ENCODE data around the gene FHIP1A. TPM values are rescaled to one million over a fixed set of nuclear protein-coding genes. Genes with fewer than 3 reads are reported as not detected.

The FHIP1A gene
- polyA plus RNA-seq, 3 donors, result 0.01 TPM; not detected in 2

DNA sequence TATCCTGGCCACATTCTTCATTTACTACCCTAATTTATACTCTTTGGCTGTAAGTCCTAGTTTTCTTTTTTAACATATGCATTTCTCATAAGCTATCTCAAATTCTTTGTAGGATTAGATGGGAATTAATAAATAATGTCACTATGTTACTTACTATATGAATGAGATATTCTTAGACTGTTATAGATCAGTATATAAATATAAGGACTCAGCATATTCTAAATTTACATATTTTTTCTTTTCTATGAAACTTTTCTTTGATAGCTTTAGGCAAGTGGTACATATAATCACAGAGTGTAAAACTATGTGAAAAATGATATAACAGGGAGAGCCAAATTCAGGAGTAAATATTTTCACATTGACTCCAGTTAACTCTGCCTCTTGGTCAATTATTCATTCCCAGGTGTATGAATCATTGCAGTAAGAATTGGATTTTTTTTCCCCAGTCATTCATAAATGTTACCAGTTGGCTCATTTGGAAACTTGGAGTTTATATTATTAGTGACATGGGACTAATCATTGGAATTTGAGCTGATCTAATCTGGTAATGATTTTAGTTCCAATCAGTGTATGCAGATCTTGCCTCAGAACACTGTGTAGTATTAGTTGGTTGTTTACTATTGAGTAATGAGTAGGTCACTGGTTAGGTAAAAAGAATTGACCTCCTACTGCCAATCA, 25.3 kb downstream of the FHIP1A start:
- TF ChIP-seq, protein P1, sequence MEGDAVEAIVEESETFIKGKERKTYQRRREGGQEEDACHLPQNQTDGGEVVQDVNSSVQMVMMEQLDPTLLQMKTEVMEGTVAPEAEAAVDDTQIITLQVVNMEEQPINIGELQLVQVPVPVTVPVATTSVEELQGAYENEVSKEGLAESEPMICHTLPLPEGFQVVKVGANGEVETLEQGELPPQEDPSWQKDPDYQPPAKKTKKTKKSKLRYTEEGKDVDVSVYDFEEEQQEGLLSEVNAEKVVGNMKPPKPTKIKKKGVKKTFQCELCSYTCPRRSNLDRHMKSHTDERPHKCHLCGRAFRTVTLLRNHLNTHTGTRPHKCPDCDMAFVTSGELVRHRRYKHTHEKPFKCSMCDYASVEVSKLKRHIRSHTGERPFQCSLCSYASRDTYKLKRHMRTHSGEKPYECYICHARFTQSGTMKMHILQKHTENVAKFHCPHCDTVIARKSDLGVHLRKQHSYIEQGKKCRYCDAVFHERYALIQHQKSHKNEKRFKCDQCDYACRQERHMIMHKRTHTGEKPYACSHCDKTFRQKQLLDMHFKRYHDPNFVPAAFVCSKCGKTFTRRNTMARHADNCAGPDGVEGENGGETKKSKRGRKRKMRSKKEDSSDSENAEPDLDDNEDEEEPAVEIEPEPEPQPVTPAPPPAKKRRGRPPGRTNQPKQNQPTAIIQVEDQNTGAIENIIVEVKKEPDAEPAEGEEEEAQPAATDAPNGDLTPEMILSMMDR (IDR thresholded peaks at IDR 0.05), result no peak
- Histone ChIP-seq H3K9ac (ENCODE audit: insufficient read depth, low read length, poor library complexity, severe bottlenecking) (no peak overlapping the region), H4K20me1 (ENCODE audit: insufficient read depth, low read length) (no peaks in the 10 kb centered on the region), H3K36me3 (replicated peaks in 1 of 2; ENCODE audit: control insufficient read depth in 1 of 2, insufficient read depth in 2 of 2, low read length in 2 of 2) (no peaks in the 10 kb centered on the region), H3K79me2 (ENCODE audit: insufficient read depth, low read length) (no peaks in the 10 kb centered on the region), H2AFZ (ENCODE audit: insufficient read depth, low read depth, low read length, poor library complexity, severe bottlenecking) (no peak overlapping the region), H3K27ac (ENCODE audit: low read depth in 1 of 2, low read length in 2 of 2) (no peak overlapping the region), H3K4me1 (ENCODE audit: control insufficient read depth in 1 of 2, insufficient read depth in 2 of 2, low read length in 2 of 2) (no peaks in the 10 kb centered on the region), H3K9me3 (replicated peaks in 1 of 2; ENCODE audit: control insufficient read depth in 1 of 2, insufficient read depth in 1 of 2, low read length in 2 of 2) (no peaks in the 10 kb centered on the region), H3K27me3 (ENCODE audit: control insufficient read depth in 2 of 2, insufficient read depth in 2 of 2, low read length in 2 of 2) (no peaks in the 10 kb centered on the region), H3K4me3 (replicated peaks in 1 of 3; ENCODE audit: low read depth in 2 of 3, low read length in 3 of 3) (no peak overlapping the region), H3K4me2 (replicated peaks; ENCODE audit: extremely low read depth, low read length, poor library complexity, severe bottlenecking) (no peak overlapping the region)
- no peaks in the 10 kb centered on the region for H3K36me3 Mint-ChIP-seq
- H3K4me3 Mint-ChIP-seq, result no peak overlapping the region
- no peak overlapping the region for H3K27ac Mint-ChIP-seq
- peaks cover 2 to 4% (median 4%) of the 10 kb centered on the region in 3 donors for H3K27me3 Mint-ChIP-seq (ENCODE audit: low read depth in 3 of 3)
- H3K4me1 Mint-ChIP-seq, result no peaks in the 10 kb centered on the region
- intact Hi-C loops (cut with micrococcal nuclease), result no loop called here
- no peak for DNase-seq
- H3K9me3 Mint-ChIP-seq, result peaks cover 0 to 3% (median 0%) of the 10 kb centered on the region in 7 donors

DNA sequence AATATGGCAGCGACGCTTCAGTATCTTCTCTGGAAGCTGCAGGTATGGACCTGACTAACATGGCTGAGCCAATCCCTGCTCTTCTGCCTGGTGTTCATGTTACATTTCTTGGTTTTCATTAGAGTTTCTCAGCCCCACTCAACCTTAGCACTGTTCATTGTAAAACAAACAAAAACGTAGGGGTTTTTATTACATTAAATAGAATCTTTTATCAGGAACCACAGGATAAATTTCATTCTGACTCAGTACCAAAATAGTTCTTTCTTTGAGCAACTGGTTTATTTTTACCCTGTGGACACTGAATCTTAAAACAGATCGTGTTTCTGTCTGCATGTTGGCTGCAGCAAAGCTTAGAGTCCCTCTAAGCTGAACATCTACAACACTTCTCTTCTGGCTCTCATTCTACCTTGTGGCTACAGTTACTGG, 27.1 kb downstream of the FHIP1A start:
- H2AFZ ChIP-seq (ENCODE audit: insufficient read depth, low read depth, low read length, poor library complexity, severe bottlenecking), result no peak overlapping the region
- no peak overlapping the region for H3K4me3 ChIP-seq (replicated peaks in 1 of 3; ENCODE audit: low read depth in 2 of 3, low read length in 3 of 3)
- no peaks in the 10 kb centered on the region for H3K79me2 ChIP-seq (ENCODE audit: insufficient read depth, low read length)
- no peaks in the 10 kb centered on the region for H3K9me3 ChIP-seq (replicated peaks in 1 of 2; ENCODE audit: control insufficient read depth in 1 of 2, insufficient read depth in 1 of 2, low read length in 2 of 2)
- Mint-ChIP-seq H3K27me3 (ENCODE audit: low read depth in 3 of 3) (peaks cover 4 to 6% (median 5%) of the 10 kb centered on the region in 3 donors), H3K4me3 (no peak overlapping the region), H3K4me1 (no peaks in the 10 kb centered on the region), H3K27ac (no peak overlapping the region), H3K9me3 (peaks cover 0 to 3% (median 0%) of the 10 kb centered on the region in 7 donors), H3K36me3 (no peaks in the 10 kb centered on the region)
- H3K27ac ChIP-seq (ENCODE audit: low read depth in 1 of 2, low read length in 2 of 2), result no peak overlapping the region
- intact Hi-C loops (cut with micrococcal nuclease), result no loop called here
- H3K9ac ChIP-seq (ENCODE audit: insufficient read depth, low read length, poor library complexity, severe bottlenecking), result no peak overlapping the region
- no peak for DNase-seq
- H4K20me1 ChIP-seq (ENCODE audit: insufficient read depth, low read length), result no peaks in the 10 kb centered on the region
- no peak overlapping the region for H3K4me2 ChIP-seq (replicated peaks; ENCODE audit: extremely low read depth, low read length, poor library complexity, severe bottlenecking)
- no peaks in the 10 kb centered on the region for H3K27me3 ChIP-seq (ENCODE audit: control insufficient read depth in 2 of 2, insufficient read depth in 2 of 2, low read length in 2 of 2)
- 63% methylated on average over 1 of the region's 4 CpGs for WGBS (ENCODE audit: insufficient coverage)
- H3K4me1 ChIP-seq (ENCODE audit: control insufficient read depth in 1 of 2, insufficient read depth in 2 of 2, low read length in 2 of 2), result no peaks in the 10 kb centered on the region
- TF ChIP-seq, protein P1 (IDR thresholded peaks at IDR 0.05), result no peak
- H3K36me3 ChIP-seq (replicated peaks in 1 of 2; ENCODE audit: control insufficient read depth in 1 of 2, insufficient read depth in 2 of 2, low read length in 2 of 2), result no peaks in the 10 kb centered on the region
